ENCODE measurements around the gene PAX1.

The PAX1 gene

DNA sequence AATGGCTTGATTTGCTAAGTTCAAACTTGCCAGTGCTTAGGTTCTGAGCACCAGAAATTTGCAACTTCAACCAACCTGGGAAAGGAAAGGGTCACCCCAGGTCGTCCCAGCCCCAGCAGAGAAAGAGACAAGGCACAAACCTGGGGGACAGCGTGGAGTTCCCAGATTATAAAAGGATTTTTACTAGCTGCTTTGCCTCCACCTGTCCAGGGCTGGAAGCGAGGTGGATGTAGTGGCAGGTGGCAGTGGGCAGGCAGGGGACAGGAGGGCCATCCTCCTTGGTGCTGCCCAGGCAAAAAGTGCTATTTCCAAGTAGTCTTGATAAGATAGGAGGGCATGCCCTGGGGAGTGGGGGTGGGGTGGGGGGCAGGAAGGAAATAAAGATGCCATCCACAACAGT, 4.9 kb downstream of the PAX1 start:
- Histone ChIP-seq H3K4me1 (ENCODE audit: control insufficient read depth, insufficient read depth, low read length, poor library complexity, severe bottlenecking) (no peaks in the 10 kb centered on the region), H3K36me3 (ENCODE audit: control insufficient read depth, insufficient read depth, low read length) (no peaks in the 10 kb centered on the region), H3K27me3 (replicated peaks; ENCODE audit: control insufficient read depth, insufficient read depth, low read length, poor library complexity, severe bottlenecking) (peaks cover 34% of the 10 kb centered on the region), H3K9me3 (ENCODE audit: control insufficient read depth, low read length) (no peaks in the 10 kb centered on the region), H3K4me3 (ENCODE audit: insufficient read depth, low read depth, low read length, poor library complexity, severe bottlenecking) (no peak overlapping the region), H3K27ac (ENCODE audit: insufficient read depth, low read length, poor library complexity, severe bottlenecking) (no peak overlapping the region)
- DNase-seq = no peak

DNA sequence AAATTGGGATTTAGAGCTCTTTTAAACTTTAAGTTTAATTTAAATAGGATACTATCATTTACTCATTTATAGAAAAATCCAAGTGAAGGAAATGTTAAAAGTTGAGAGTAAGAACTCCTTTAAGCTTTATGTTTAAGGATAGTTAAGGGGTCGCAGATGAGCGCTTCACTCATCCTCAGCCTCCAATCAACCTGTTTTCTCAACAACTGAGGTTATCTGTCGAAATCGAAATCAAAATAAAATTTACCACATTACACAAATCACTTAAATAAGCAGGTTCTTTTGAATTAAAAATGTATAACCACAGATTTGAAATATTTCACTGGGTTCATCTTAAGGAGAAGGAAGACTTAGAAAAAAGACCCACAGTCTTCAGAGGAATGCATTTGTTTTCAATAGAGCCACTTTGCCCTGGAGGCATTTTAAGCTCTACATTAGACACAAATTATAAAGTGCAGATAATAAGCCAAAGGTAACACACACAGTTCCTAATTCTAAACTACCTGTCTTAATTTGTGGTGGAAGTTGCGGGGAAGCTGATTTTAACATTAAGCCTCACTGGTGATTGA, 5.5 kb downstream of the PAX1 start:
- Histone ChIP-seq H3K9me3 (ENCODE audit: control insufficient read depth, low read length) (no peaks in the 10 kb centered on the region), H3K4me1 (ENCODE audit: control insufficient read depth, insufficient read depth, low read length, poor library complexity, severe bottlenecking) (no peaks in the 10 kb centered on the region), H3K36me3 (ENCODE audit: control insufficient read depth, insufficient read depth, low read length) (no peaks in the 10 kb centered on the region), H3K27me3 (replicated peaks; ENCODE audit: control insufficient read depth, insufficient read depth, low read length, poor library complexity, severe bottlenecking) (peaks cover 34% of the 10 kb centered on the region), H3K27ac (ENCODE audit: insufficient read depth, low read length, poor library complexity, severe bottlenecking) (no peak overlapping the region), H3K4me3 (ENCODE audit: insufficient read depth, low read depth, low read length, poor library complexity, severe bottlenecking) (no peak overlapping the region)
- no peak for DNase-seq

DNA sequence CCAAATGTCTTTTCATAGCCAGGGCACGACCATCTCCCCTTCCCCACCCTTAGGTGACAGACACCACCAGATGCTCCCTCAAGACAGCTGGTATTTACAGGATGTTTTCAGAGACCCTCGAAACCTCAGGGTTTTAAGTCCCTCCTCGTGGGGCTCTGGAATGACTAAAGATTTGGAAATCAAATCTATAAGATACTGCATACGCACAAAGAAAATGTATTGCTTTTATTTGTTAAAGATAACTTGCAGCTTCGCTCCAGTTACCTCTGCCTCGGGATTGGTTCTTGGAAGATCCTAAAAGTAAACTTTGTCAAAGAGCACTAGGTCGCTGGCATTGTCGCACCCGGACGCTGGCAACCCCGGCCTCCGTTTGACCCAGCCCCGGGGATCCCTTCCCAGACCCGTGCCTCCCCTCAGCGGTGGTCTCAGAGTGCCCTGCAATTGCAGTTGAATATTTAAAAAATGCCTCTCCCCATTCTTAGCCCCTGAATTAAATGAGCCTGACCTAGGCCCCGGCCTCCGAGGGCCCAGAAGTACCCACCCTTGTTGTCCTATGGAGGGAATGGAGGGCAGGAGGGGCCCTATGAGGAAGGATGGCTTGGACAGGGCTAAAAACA, 7.1 kb downstream of the PAX1 start:
- H3K4me1 ChIP-seq (ENCODE audit: control insufficient read depth, insufficient read depth, low read length, poor library complexity, severe bottlenecking) = no peaks in the 10 kb centered on the region
- H3K27ac ChIP-seq (ENCODE audit: insufficient read depth, low read length, poor library complexity, severe bottlenecking) = no peak overlapping the region
- no peak for DNase-seq
- no peaks in the 10 kb centered on the region for H3K9me3 ChIP-seq (ENCODE audit: control insufficient read depth, low read length)
- H3K27me3 ChIP-seq (replicated peaks; ENCODE audit: control insufficient read depth, insufficient read depth, low read length, poor library complexity, severe bottlenecking) = peaks cover 28% of the 10 kb centered on the region
- no peak overlapping the region for H3K4me3 ChIP-seq (ENCODE audit: insufficient read depth, low read depth, low read length, poor library complexity, severe bottlenecking)
- no peaks in the 10 kb centered on the region for H3K36me3 ChIP-seq (ENCODE audit: control insufficient read depth, insufficient read depth, low read length)

DNA sequence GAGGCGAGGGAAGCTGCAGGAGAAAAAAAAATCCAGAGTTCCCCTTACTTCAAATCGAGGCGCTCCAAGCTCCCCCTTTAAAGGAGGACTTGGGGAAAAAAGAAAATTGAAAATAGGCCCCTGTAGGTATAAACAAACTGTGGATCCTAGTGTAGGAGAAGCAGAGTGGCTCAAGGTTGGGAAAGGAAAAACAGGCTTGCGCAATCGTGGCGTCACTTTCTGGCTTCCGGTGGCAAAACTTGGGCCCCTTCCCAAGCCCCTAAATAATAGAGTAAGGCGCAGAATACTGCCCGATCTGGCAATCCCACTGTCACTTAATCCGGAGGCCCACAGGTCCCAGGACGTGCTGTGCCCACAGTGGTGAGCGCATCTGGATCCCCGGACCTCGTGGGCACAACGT, 8.0 kb downstream of the PAX1 start:
- Histone ChIP-seq H3K27ac (ENCODE audit: insufficient read depth, low read length, poor library complexity, severe bottlenecking) (no peak overlapping the region), H3K9me3 (ENCODE audit: control insufficient read depth, low read length) (no peaks in the 10 kb centered on the region), H3K36me3 (ENCODE audit: control insufficient read depth, insufficient read depth, low read length) (no peaks in the 10 kb centered on the region), H3K4me1 (ENCODE audit: control insufficient read depth, insufficient read depth, low read length, poor library complexity, severe bottlenecking) (no peaks in the 10 kb centered on the region), H3K4me3 (ENCODE audit: insufficient read depth, low read depth, low read length, poor library complexity, severe bottlenecking) (no peak overlapping the region), H3K27me3 (replicated peaks; ENCODE audit: control insufficient read depth, insufficient read depth, low read length, poor library complexity, severe bottlenecking) (peaks cover 24% of the 10 kb centered on the region)
- DNase-seq = no peak

DNA sequence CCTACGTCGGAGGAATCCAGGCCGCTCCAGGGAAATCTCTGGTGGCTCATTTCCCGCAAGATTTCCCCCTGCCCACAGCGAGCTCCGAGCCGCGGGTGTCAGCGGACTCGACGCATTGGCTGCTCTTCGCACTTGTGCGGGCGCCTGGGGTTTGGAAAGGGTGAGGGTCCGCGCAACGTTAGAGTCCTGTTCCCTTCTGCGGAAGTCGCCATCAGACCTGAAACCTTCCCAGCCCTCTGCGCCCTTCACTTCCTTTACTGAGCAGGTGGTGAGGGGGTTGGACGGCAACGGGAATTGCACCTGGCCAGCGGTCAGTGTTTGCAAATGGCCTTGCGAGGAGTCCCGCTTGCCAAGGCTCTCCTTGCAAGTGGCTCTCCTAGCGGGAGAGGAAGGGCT, 8.4 kb downstream of the PAX1 start:
- H3K36me3 ChIP-seq (ENCODE audit: control insufficient read depth, insufficient read depth, low read length) = no peaks in the 10 kb centered on the region
- no peaks in the 10 kb centered on the region for H3K9me3 ChIP-seq (ENCODE audit: control insufficient read depth, low read length)
- no peak for DNase-seq
- peaks cover 21% of the 10 kb centered on the region for H3K27me3 ChIP-seq (replicated peaks; ENCODE audit: control insufficient read depth, insufficient read depth, low read length, poor library complexity, severe bottlenecking)
- no peak overlapping the region for H3K4me3 ChIP-seq (ENCODE audit: insufficient read depth, low read depth, low read length, poor library complexity, severe bottlenecking)
- no peak overlapping the region for H3K27ac ChIP-seq (ENCODE audit: insufficient read depth, low read length, poor library complexity, severe bottlenecking)
- H3K4me1 ChIP-seq (ENCODE audit: control insufficient read depth, insufficient read depth, low read length, poor library complexity, severe bottlenecking) = no peaks in the 10 kb centered on the region

DNA sequence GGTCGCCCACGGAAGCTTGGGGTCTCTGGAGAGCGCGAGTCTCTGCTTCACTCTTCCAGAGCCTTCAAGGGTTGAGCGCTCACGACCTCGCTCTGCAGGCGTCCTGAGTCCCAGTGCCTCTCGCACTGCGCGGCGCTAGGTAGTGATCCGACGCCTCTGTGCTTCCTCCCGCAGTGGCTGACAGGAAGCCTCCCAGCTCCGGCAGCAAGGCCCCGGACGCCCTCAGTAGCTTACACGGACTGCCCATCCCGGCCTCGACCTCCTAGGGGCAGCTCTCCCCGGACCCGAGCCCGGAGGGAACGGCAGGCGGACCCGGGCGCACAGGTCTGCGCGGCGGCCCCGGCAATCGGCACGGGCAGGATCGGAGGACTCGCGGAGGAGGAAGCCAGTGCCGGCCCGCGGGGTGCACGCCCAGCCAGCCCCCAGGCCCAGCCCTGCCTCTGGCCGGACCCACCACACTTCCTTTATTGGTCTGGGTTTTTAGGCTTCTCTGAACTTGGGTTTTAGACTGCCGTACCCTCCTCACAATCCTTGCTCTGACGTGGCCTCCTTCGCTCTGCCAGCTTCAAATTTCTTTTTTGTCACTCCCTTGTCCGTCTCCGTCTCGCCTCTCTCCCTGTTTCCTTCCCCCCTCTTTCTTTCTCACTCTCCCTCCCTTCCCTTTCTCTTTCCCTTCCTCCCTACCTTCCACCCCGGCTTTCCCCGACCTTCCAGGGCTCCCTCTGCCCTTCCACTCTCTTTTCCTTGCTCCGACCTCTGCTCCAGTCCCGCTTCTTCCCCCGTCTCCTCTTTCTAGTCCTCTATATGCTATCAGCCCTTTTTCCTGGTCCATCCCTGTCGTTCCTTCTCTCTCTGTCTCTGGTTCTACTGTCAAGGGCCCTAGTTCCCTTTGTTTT, 9.1 kb downstream of the PAX1 start:
- H3K4me1 ChIP-seq (ENCODE audit: control insufficient read depth, insufficient read depth, low read length, poor library complexity, severe bottlenecking) = no peaks in the 10 kb centered on the region
- no peak overlapping the region for H3K27ac ChIP-seq (ENCODE audit: insufficient read depth, low read length, poor library complexity, severe bottlenecking)
- no peaks in the 10 kb centered on the region for H3K9me3 ChIP-seq (ENCODE audit: control insufficient read depth, low read length)
- H3K36me3 ChIP-seq (ENCODE audit: control insufficient read depth, insufficient read depth, low read length) = no peaks in the 10 kb centered on the region
- H3K4me3 ChIP-seq (ENCODE audit: insufficient read depth, low read depth, low read length, poor library complexity, severe bottlenecking) = no peak overlapping the region
- H3K27me3 ChIP-seq (replicated peaks; ENCODE audit: control insufficient read depth, insufficient read depth, low read length, poor library complexity, severe bottlenecking) = peaks cover 21% of the 10 kb centered on the region
- no peak for DNase-seq

DNA sequence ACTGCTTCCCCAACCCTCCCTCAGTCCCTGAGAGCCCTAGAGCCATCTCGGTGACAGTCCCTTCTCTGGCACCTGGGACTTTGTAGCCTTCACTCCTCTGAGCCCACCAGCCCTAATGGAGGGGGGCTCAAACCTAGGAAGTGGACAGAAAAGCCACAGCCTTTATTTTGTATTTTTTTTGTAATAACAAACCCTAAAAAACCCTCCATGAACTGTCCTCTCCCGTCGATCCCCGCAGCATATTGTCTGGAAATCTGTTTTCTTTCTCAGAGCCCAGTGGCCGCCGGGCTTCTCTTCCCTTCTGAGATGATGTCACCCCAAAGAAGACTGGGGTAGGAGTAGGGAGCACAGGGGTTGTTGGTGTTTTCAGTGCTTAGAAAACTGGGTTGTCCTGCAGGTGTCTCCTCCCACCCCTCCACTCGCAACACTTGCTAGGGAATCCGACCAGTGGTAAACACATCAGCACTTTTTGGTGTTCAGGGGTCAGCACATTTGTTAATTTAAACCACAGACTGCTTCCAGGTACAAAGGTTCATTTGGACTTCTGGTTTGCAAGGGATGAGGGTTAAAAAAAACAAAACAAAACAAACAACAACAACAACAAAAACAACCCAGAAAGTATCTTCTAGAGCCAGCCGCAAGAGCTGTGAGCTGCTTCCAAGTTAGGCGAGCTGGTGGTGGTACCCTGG, 9.9 kb downstream of the PAX1 start:
- Histone ChIP-seq H3K4me1 (ENCODE audit: control insufficient read depth, insufficient read depth, low read length, poor library complexity, severe bottlenecking) (no peaks in the 10 kb centered on the region), H3K27me3 (replicated peaks; ENCODE audit: control insufficient read depth, insufficient read depth, low read length, poor library complexity, severe bottlenecking) (peaks cover 17% of the 10 kb centered on the region), H3K4me3 (ENCODE audit: insufficient read depth, low read depth, low read length, poor library complexity, severe bottlenecking) (no peak overlapping the region), H3K27ac (ENCODE audit: insufficient read depth, low read length, poor library complexity, severe bottlenecking) (no peak overlapping the region), H3K9me3 (ENCODE audit: control insufficient read depth, low read length) (no peaks in the 10 kb centered on the region), H3K36me3 (ENCODE audit: control insufficient read depth, insufficient read depth, low read length) (no peaks in the 10 kb centered on the region)
- no peak for DNase-seq

DNA sequence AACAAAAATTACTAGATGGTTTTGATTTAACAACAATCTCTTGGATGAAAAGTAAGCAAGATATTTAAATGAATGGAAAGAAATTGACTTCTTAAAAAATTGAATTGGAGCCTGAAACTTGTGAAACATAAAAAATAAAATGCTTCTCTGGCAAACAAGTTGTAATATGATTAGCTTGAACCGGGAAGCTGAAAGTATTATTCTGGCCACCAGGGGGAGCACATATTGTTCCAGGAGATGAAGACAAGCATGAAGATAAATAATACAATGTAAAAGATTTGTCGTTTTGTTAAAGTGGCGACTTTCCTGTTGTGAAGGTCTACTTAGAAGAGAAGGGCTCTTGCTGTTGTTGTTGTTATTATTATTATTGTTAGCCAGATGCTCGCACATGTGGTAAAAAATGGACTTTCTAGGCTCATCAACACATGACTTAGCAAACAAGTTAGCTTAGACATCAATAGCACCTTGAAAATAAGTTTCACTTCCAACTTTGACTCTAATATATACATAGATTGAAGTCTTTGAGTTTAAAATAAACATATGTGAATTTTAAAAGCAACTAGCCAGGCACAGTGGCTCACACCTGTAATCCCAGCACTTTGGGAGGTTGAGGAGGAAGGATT, 14.2 kb downstream of the PAX1 start:
- Histone ChIP-seq H3K4me1 (ENCODE audit: control insufficient read depth, insufficient read depth, low read length, poor library complexity, severe bottlenecking) (no peaks in the 10 kb centered on the region), H3K9me3 (ENCODE audit: control insufficient read depth, low read length) (no peaks in the 10 kb centered on the region), H3K36me3 (ENCODE audit: control insufficient read depth, insufficient read depth, low read length) (no peaks in the 10 kb centered on the region), H3K27ac (ENCODE audit: insufficient read depth, low read length, poor library complexity, severe bottlenecking) (no peak overlapping the region), H3K4me3 (ENCODE audit: insufficient read depth, low read depth, low read length, poor library complexity, severe bottlenecking) (no peak overlapping the region), H3K27me3 (replicated peaks; ENCODE audit: control insufficient read depth, insufficient read depth, low read length, poor library complexity, severe bottlenecking) (peaks cover 6% of the 10 kb centered on the region)
- no peak for DNase-seq

DNA sequence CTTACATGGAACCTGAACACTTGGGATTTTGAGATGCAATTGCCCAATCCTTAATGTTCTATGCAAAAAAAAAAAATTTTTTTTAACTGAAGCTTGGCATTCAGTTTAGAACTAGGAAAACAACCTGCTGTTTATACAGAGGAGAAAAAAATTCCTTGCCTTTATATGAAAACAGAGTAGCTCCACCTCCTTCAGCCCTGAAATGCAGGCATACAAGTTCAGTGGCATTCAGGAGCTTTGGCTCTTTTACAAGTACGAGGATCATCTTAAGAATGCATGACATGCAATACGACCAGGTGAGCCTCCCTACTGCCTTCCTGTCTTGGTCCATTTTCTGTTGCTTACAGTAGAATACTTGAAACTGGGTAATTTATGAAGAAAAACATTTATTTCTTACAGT, 20.4 kb downstream of the PAX1 start:
- Histone ChIP-seq H3K4me3 (ENCODE audit: insufficient read depth, low read depth, low read length, poor library complexity, severe bottlenecking) (no peak overlapping the region), H3K9me3 (ENCODE audit: control insufficient read depth, low read length) (no peaks in the 10 kb centered on the region), H3K4me1 (ENCODE audit: control insufficient read depth, insufficient read depth, low read length, poor library complexity, severe bottlenecking) (no peaks in the 10 kb centered on the region), H3K36me3 (ENCODE audit: control insufficient read depth, insufficient read depth, low read length) (no peaks in the 10 kb centered on the region), H3K27ac (ENCODE audit: insufficient read depth, low read length, poor library complexity, severe bottlenecking) (no peak overlapping the region), H3K27me3 (replicated peaks; ENCODE audit: control insufficient read depth, insufficient read depth, low read length, poor library complexity, severe bottlenecking) (no peaks in the 10 kb centered on the region)
- DNase-seq = no peak

Data from effector memory CD4-positive, alpha-beta T cell (primary cell).